ENCODE measurements around the gene CD8A.

Gene CD8A

DNA sequence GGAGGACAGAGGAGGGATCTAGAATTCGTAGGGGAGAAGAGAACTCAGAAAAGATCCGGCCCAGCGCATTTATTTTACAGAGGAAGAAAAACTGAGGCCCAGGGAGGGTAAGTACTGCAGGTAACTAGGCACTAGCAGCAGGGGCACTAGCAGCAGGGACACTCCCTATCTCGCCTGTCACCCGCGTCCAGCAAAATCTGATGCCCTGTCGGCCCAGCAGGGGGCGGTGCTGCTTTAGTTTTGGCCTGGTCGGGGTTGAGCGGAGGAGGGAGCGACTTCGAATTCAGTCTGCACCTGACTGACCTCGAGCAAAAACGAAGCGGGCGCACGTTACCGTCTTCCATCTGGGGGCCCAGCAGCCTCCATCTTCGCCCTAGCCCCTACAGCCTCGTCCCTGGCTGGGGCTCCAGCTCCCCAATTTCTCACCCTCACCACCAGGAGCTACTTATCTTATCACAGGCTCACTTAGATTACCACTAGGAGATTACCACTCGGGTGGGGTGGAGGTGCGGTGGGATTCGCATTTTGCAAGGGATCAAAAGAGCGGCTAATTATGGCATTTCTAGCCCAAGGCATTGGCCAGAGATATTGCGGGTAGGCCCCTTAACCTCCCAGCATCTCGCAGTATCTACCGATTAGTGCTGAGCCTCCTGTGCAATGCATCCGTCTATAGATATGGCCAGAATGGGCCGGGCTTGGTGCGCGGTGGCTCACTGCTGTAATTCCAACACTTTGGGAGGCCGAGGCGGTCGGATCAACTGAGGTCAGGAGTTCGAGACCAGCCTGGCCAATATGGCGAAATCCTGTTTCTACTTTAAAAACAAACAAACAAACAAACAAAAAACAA, 17.8 kb upstream of the CD8A start:
- DNase-seq, result peak; percentile 68

DNA sequence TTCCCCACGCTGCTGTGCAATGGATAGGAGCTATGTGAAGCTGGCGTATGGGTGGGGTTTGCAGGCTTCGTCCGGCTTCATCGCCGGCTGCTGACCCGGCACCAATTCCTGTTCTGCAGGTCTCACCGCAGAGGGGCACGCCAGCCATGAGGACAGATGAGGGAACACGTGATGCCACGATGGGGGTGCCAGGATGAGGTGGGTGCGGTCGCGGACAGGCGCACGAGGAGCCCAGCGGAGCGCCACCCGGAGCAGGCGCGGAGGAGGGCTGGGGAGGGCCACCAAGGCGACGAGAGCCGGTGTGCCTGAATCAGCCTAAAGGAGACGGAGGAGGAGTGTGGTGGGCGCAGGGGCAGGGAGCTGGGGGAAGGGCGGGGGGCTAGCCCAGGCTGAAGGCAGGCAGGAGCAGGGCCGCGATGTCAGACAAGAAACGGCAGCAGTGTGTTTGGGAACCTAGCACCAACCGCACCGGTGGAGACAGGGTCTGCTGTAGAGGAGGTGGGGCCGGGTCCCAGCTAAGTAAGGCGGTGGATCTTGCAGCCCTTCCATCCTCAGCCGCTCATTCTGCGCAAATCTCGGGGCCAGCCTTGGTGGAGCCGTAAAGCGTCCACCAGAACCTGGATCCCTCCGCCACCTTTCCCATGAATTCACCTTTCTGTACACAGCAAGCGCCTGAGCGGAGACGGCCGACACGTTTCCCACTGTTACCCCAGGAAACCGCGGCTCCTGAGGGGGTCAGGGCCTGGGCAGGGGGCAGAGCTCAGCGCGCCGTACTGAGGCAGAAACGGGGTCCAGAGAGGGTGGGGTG, 17.0 kb upstream of the CD8A start:
- DNase-seq, result no peak

DNA sequence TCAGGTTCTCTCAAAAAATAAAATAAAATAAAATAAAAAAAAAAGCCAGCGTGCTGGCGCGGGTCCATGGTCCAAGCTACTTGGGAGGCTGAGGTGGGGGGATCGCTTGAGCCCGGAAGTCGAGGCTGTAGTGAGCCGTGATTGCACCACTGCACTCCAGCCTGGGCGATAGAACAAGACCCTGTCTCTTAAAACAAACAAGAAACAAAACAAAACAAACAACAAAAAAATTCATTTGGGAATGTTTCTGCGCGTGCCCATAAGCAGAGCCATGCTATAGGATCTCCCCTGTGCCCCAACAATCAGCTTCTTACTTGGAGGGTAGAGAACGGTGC, 16.4 kb upstream of the CD8A start:
- DNase-seq, result no peak

DNA sequence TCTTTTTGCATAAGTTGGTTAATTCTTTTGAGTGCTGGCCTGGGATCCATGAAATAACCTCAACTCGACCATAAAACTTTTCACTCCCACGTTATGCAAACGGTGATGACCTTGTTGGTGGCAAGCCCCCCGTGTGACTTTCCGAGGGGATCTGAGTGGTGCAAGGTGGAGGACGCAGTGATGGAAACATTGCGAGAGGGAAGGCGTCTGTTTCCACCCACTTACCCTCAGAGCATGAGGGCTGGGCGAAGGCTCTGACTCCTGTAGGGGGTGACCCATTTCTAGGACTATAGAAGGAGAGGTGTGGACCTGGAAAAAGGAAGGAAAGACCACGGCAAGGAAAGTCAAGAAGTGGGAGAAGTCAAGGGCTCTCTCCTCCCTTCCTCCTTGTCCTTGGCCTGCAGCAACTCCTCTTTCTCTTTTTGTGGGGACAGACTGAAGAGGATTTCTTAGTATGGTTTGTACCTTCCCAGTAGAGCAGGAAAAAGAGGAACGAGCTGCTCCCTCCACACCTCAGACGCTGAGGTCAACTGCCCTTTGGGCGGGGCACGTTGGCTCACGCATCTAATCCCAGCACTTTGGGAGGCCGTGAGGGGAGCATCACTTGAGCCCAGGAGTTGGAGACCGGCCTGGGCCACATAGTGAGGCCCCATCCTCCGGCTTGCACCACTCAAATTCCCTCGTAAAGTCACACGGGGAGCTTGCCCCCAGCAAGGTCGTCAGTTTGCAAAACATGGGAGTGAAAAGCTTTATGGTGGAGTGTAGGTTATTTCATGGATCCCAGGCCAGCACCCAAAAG, 15.5 kb upstream of the CD8A start:
- DNase-seq, result no peak

DNA sequence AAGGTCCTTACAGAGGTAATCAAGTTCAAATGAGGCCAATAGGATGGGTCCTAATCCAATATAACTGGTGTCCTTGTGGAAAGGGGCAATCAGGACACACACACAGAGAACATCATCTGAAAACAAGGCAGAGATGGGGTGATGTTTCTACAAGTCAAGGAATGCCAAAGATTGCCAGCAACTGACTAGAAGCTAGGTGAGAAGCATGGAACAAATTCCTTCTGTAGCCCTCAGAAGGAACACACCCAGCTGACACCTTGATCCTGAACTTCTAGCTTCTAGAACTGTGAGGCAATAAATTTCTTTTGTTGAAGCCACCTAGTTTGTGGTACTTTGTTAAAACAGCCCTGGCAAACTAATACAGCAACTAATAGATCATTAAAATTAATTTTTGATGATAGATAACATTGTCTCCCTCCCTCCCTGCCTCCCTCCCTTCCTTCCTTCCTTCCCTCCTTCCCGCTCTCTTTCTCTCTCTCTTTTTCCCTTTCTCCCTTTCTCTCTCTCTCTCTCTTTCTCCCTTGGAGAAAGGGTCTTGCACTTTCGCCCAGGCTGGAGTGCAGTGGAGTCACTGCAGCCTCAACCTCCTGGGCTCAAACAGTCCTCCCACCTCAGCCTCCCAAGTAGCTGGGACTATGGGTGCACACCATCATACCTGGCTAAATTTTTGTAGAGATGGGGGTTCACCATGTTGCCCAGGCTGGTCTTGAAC, 10.3 kb upstream of the CD8A start:
- no peak for DNase-seq

DNA sequence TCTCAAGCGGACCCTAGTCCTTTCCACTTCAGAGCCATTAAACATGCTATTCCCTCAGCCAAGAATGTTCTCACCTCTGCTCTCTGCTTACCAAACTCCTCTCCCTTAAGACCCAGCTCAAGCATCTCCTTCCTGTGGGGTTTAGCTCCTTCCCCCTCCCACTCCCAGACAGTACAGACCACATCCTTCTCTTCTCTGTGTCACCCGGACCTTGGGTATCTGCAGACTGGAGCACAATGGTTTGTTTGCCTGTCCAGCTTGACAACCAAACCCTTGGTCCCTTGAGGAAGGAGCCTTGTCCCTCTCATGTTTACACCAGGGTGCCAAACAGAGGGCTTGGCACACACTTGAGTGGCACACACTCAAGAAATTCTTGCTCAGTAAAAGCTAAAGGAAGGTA, 4.1 kb upstream of the CD8A start:
- DNase-seq, result no peak

DNA sequence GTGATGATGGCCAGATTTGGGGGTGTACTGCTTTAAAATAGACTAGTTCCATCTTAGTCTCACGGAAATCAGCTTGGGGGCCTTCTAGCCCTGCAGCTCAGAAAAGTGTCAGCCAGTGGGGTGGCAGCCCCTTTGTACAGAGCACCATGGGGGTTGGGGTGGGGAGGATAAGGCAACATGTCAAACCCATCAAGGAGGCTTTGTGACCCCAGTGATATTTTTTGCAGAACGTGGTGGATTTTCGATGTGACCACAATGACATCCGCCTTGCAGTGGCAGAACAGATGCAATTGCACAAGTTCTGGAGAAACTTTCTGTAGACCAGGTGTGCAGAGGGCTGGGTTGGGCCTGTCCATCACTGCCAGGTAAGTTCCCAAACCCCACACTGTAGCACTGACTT, 3.0 kb upstream of the CD8A start:
- no peak for DNase-seq

DNA sequence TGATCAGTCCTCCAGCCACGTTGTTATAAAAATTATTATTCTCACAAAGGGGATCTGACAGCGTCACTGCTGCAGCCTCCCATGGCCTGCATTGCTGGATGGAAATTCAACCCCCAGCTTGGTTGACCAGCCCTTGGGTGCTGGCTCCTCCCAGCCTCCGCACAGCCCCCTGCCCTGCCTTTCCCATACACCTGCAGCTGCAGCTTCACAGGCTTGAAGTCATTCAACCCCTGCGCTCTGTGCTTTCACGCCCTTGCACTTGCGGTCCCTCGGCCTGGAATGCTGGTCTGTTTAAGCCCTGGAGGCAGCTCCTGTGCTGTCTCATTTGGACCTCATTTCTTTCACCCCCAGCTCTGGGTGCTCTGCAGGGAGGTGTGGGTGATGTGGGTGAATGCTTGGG, 860 bp upstream of the CD8A start:
- no peak for DNase-seq

DNA sequence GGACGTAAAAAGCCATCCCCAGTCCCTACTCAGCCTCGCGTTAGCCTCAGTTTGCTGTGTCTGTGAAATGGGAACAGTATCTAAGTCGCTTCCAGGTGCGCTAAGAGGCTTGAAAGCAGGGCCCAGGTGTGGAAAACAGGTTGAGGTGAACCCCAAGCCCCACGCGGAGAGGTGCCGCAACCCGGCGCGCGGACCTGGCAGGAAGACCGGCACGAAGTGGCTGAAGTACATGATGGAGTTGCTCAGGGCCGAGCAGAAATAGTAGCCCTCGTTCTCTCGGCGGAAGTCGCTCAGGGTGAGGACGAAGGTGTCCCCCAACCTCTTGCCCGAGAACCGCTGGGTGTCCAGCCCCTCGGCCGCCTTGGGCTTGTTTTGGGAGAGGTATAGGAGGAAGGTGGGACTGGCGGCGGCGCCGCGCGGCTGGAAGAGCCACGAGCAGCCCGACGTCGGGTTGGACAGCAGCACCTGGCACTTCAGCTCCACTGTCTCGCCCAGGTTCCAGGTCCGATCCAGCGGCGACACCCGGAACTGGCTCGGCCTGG, 508 bp downstream of the CD8A start:
- DNase-seq, result no peak

DNA sequence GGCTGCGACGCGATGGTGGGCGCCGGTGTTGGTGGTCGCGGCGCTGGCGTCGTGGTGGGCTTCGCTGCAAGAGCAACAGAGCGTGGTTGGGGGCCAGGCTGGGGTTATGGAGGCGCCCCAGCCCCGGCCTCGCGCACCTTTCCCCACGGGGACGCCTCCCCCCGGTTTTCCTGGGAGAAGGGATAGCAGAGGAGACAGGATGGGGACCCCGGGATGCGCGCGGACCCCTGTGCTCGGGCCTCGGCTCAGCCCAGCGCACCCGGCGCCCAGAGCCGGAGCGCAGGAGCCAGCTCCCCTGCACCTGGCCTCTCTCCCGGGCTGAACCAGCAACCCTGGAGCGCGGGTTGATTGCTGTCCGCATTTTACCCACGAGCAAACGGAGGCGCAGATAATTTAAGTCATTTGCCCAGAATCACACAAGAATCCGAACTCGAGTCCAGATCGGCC, 1.0 kb downstream of the CD8A start:
- DNase-seq, result no peak

DNA sequence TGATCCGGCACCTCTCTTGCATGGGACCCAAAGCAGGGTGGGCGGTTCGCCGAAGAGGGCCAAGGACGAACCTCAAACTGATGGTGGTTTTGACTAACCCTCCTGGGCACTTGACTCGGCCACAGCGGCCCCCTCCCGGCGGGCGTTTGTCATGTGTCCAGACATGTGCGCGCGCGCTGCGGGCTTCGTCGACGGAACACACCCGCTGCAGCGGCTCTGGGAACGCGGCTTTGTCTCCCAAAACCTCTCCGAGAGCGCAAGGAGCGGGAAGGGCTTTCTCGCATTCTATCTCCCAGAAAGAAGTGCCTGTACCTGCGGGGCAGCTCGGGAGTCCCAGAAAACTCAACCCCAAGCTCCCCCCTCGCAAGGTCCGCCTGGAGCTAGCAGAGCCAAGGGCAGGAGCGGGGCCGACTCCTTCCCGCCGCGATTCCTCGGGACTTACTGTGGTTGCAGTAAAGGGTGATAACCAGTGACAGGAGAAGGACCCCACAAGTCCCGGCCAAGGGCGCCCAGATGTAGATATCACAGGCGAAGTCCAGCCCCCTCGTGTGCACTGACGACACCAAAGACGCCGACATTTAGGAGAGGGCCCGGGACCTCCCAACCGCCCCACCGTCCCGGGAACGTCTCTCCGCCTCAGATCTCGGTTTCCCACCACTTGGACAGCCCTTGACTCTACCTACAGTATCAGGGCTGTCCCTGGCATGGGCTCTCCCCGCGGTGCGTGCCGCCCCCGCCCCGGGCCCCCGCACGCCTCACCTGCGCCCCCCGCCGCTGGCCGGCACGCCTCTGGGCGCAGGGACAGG, 1.6 kb downstream of the CD8A start:
- no peak for DNase-seq

DNA sequence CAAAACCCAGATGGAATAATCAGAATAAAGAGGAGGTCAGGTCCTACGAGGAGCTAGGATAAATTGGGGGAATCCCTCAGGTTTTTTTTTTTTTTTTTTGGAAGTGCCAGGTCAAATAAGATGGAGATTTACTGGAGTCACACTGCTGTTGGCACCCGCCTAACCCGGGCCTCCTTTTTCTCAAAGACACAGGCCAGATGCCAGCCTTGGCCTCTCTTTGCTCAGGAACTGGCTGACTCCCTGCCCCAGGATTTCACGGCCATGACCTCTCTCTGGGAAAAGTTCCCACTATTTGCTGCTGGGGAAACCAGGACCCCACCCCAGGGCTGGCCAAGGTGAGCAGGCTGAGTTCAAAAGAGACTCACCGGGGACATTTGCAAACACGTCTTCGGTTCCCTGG, 2.5 kb downstream of the CD8A start:
- no peak for DNase-seq

DNA sequence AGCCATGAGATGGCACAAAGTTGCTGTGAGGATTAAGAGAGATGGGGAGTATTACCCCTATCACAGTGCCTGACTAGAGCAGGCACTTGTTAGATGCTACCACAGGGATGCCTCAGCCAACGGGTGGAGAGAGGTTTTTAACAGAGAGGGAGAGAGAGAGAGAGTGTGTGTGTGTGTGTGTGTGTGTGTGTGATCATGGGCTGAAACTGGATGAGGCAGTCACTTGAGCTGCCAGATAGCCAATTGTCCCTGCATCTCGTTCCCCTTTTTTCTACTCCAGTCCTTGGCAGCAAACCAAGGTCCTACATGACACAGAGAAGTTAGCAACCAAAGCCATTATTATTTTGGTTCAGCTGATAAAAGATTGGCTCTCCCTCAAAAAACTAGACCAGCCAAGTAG, 3.0 kb downstream of the CD8A start:
- DNase-seq, result no peak

DNA sequence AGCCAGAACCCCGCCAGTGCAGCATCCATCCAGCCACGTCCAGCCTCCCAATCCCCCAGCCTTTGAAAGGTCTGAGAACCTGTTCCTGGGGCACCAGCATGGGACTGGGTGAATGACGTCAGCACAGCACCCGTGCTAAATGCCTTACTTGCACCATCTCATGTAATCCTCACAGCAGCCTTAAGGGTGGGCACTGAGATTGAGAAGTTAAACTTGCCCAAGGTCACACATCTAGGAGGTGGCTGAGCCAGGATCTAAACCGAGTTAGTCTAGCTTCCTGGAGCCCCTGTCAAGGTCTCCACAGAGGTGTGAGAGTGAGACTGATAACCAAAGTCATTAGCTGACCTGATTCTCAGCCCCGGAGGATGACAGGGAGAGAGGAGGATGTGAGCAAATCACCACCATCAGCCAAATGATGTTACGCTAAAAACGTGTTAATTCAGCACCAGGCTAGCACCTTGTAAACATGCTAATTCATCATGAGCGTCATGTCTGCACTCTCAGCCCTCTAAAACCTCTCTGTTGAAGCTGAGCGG, 4.6 kb downstream of the CD8A start:
- DNase-seq, result no peak

DNA sequence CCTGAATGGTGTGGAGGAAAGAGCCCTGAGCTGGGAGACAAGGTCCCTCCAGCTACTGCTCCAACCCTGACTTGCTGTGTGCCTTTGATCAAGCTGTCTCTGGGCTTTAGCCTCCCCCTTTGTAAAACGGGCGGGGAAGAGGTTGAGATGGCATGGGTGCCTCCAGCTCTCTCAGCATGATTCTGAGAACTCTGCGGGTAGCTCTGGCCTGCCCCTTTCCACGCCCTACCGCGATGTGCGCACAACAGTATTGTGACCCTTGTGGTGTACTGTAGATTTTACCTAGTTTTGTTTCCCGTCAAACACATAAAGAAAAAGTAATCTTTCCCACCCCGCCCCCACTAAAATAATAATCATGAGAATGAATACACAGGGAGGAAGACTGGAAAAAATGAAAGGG, 5.3 kb downstream of the CD8A start:
- no peak for DNase-seq

DNA sequence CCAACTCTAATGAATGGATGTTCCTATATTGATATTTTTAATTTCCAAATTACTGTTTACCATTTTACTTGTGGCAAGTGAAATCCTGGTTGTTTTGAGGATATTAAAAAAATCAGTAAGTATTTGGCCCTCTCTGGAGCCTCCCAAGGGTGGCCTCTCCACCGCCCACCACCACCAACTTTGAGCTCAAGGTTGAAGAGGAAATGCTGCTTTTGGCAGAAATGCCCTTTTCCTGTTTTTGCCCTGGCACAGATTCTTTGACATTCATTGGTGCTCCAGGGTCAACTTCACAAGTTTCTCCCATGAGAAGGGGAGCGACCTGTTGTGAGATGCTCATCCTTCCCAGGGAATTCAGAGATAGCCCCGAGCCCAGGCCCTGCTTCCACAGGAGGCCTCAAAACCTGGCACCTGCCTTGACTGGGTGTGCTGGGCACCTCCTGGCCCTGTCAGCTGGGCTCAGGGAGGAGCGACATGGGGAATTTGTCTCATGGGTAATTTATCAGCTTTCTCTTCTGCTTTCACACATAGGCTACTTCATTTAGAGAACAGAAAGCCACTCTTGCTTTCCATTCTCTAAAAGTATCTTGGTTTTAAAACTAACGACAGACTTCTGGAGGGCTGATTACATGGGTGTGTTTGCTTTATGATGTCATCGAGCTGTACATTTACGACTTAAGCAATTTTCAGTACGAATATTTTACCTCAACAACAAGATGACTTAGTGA, 6.9 kb downstream of the CD8A start:
- DNase-seq, result no peak

DNA sequence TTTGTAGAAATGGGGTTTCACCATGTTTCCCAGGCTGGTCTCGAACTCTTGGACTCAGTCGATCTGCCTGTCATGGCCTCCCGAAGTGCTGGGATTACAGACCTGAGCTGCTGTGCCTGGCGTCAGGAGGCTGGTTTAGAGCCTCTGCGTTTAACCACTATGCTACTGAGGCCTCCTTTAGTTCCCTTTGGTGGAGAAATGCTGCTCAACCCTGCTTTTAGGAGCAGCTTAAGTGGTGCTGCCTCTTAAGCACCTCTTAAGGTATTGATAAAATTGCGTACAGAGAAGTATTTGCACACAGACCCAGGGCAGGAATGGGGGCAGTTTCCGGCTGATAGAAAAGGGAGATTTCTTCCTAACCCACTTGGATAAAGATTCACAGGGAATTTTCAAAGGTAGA, 8.0 kb downstream of the CD8A start:
- no peak for DNase-seq

DNA sequence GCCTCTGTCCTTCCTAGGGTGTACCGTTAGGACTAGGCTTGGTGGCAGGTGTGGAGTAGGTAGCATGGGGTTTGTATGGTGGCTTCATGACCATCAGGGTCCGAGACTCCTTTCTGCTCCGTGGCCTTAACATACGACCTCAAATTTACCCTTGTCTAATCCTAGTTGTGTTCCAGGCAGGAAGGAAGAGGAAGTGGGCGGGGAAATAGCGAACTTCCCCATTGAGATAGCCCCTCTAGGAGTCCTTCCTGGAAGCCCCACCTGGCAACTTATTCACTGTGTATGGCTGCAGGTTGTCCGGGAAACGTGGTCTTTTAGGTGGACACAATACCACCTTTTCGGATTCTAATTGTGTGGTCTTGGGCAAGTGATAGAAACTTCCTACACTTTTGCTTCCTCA, 9.3 kb downstream of the CD8A start:
- no peak for DNase-seq

DNA sequence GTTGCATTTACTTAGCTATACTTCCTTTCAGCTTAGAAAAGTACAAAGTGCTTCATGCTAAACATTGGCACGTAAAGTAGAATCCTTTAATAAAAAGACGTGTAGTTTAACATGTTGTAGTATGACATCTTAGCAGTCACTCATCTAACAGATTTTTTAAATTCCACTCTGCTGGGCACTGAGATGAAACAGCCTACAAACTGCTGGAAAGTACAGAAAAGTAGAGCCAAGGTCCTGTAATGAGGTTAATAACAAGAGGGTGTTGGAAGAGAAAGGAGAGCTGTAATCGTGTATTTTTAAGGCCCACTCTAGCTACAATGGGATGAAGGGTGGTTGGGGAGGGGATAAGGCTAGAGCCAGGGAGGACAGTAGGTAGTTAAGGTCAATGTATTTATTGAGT, 10.7 kb downstream of the CD8A start:
- no peak for DNase-seq

DNA sequence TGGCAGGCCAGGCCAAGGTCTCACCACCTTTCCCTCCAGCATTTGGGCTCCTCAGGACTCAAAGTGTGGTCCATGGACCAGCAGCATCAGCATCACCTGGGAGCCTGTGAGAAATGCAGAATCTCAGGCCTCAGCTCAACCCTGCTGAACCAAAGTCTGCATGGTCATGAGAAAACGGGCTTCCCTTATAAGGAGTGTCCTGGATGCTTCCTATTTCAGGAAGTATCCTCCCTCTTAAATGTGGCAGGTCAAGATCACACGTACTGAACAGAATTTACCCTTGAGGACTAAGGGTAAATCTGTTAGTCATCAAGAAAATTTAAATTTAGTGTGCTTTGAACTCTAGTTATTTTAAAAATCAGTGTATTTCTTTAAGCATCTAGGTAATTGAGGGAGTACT, 11.8 kb downstream of the CD8A start:
- DNase-seq, result no peak

DNA sequence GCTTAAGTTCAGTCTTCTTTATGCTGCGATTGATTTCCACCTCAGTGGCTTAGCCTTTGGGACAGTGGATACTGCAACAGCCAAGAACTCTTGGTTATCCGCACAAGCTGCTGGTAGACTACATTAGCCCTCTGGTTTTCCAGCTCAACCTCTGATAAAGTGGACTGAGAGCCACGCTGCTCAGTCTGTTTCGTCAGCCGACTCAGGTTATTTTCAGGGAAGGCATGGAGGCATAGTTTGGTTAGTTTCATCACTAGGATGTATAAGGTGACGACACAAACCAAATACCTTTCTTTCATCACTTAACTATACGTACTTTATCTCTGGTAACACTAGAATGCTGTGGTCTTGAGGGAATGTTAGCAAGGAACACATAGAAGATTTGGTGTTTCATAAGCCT, 14.2 kb downstream of the CD8A start:
- DNase-seq, result no peak
